ENCODE data around the gene TSPAN1.

Gene TSPAN1

GRCh38 chr1:46173361-46173856, 1.5 kb upstream of the TSPAN1 start:
- H3K36me3 ChIP-seq (ENCODE audit: insufficient read depth, low read length): no peaks in the 10 kb centered on the region
- H3K9me3 ChIP-seq (ENCODE audit: control insufficient read depth, insufficient read depth, low read length): no peaks in the 10 kb centered on the region
- H3K4me1 ChIP-seq (ENCODE audit: insufficient read depth, low read length): peaks cover 23% of the 10 kb centered on the region
- H3K9ac ChIP-seq (ENCODE audit: low read depth, low read length): no peak overlapping the region

DNA sequence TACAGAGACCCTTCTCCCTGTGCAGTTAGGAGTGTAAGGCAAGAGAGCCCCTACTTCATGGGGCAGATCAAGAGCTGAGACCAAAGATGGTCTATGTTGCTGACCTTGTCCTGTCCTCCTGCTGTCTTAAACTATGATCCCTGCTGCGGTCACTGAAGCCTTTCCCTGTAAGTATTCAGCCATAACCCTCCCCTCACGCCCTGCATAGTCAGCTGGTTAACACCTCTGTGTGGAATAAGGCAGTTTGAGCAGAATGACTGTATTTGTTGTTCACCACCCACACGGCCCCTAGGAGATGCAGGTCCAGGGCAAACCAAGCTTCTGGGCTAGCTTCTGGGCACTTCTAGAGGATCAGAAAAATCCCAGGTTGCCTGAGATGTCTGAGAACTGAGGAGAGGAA, 356 bp downstream of the TSPAN1 start:
- H3K4me1 ChIP-seq (ENCODE audit: insufficient read depth, low read length): peaks cover 30% of the 10 kb centered on the region
- no peaks in the 10 kb centered on the region for H3K9me3 ChIP-seq (ENCODE audit: control insufficient read depth, insufficient read depth, low read length)
- H3K9ac ChIP-seq (ENCODE audit: low read depth, low read length): no peak overlapping the region
- no peaks in the 10 kb centered on the region for H3K36me3 ChIP-seq (ENCODE audit: insufficient read depth, low read length)

DNA sequence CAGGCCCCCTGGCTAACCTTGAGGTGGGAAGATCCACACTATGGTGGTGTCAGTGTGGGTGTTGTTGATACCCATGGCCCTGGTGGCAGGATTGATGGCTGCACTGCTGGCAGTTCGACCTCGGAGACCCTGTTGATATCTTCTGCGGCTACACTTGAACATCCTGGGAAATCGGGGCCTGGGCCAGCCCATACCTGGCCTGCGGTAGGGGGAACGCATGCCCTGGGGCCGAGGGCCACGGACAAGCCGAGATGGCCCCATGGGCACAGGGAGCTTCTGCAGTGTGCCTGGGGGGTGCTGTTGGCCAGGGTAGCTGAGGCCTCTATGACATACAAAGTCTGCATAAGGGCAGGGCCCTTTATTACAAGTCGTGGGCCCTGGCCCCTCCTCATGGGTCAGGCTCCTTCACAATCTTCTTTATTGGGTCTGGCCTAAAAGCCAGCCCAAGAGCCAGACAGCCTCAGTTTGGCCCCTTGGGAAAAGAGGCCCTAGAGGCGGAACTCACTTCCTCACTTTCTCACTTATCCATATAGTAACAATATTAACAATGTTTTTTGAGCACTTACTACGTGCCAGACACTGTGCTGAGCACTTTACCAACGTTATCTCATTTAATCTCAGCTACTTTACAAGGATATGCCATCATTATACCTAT, 1.5 kb downstream of the TSPAN1 start, which contains the start of gene P3R3URF:
P3R3URF (minus strand) TSS at position 278 of the 655 bp plus-strand sequence; CDS start at position 261, 17 bp downstream.
- Histone ChIP-seq H3K36me3 (ENCODE audit: insufficient read depth, low read length) (no peaks in the 10 kb centered on the region), H3K9ac (ENCODE audit: low read depth, low read length) (no peak within 1 kb of the TSS), H3K9me3 (ENCODE audit: control insufficient read depth, insufficient read depth, low read length) (no peaks in the 10 kb centered on the region), H3K4me1 (ENCODE audit: insufficient read depth, low read length) (peaks cover 33% of the 10 kb centered on the region)

- H3K9ac ChIP-seq (ENCODE audit: low read depth, low read length): no peak overlapping the region
- no peaks in the 10 kb centered on the region for H3K36me3 ChIP-seq (ENCODE audit: insufficient read depth, low read length)
- H3K4me1 ChIP-seq (ENCODE audit: insufficient read depth, low read length): peaks cover 17% of the 10 kb centered on the region
- H3K9me3 ChIP-seq (ENCODE audit: control insufficient read depth, insufficient read depth, low read length): no peaks in the 10 kb centered on the region
Observed at GRCh38 chr1:46179138-46180081, 4.5 kb downstream of the TSPAN1 start.

- Histone ChIP-seq H3K9me3 (ENCODE audit: control insufficient read depth, insufficient read depth, low read length) (no peaks in the 10 kb centered on the region), H3K36me3 (ENCODE audit: insufficient read depth, low read length) (no peaks in the 10 kb centered on the region), H3K9ac (ENCODE audit: low read depth, low read length) (no peak overlapping the region), H3K4me1 (ENCODE audit: insufficient read depth, low read length) (peaks cover 10% of the 10 kb centered on the region; the same call in 1 of the 2 replicates)
Observed at GRCh38 chr1:46180082-46180616, 5.3 kb downstream of the TSPAN1 start.

DNA sequence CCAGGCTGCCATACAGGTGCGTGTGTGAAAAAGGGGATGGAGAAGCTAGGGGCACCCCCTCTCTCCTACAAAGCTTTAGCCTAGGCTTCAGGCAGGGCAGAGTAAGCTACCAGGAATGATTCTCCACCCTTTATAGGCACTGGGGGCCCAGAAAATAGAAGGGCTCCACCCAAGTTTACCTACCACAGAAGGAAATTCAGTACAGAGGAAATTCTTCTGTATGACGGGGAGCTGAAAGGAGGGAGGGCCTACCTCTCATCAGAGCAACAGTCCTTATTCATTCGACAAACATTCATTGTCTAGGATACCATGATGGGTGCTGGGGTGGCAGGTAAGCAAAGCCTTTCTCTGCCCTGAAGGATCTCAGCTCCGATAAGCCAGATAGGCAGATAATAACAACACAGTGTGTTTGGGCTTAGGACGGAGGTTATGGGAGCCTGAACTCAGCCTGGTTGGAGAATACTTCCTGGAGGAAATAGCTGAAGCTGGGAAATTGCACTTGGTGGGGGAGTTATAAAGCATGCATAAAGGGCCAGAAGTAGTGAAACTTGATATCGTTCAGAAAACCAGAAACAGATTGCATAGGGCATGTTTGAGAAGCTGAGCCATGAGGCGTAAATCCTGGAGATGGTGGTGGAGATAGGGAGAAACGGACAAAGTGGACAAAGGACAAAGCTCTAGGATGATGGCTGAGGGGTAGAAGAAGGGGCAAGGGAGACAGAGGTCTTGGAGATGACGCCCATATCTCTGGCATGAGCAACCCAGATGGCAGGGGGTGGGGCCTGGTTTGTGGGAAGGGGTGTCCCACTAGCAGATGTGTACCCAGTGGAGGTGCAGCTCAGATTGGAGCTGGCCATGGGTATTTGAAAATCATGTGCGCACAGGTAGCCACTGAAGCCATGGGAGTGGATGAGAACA, 6.7 kb downstream of the TSPAN1 start:
- Histone ChIP-seq H3K36me3 (ENCODE audit: insufficient read depth, low read length) (no peaks in the 10 kb centered on the region), H3K4me1 (ENCODE audit: insufficient read depth, low read length) (peaks cover 10% of the 10 kb centered on the region; the same call in 1 of the 2 replicates), H3K9ac (ENCODE audit: low read depth, low read length) (no peak overlapping the region), H3K9me3 (ENCODE audit: control insufficient read depth, insufficient read depth, low read length) (no peaks in the 10 kb centered on the region)

GRCh38 chr1:46183079-46183847, 8.4 kb downstream of the TSPAN1 start:
- Histone ChIP-seq H3K36me3 (ENCODE audit: insufficient read depth, low read length) (no peaks in the 10 kb centered on the region), H3K9me3 (ENCODE audit: control insufficient read depth, insufficient read depth, low read length) (no peaks in the 10 kb centered on the region), H3K9ac (ENCODE audit: low read depth, low read length) (no peak overlapping the region), H3K4me1 (ENCODE audit: insufficient read depth, low read length) (peaks cover 10% of the 10 kb centered on the region; the same call in 1 of the 2 replicates)

DNA sequence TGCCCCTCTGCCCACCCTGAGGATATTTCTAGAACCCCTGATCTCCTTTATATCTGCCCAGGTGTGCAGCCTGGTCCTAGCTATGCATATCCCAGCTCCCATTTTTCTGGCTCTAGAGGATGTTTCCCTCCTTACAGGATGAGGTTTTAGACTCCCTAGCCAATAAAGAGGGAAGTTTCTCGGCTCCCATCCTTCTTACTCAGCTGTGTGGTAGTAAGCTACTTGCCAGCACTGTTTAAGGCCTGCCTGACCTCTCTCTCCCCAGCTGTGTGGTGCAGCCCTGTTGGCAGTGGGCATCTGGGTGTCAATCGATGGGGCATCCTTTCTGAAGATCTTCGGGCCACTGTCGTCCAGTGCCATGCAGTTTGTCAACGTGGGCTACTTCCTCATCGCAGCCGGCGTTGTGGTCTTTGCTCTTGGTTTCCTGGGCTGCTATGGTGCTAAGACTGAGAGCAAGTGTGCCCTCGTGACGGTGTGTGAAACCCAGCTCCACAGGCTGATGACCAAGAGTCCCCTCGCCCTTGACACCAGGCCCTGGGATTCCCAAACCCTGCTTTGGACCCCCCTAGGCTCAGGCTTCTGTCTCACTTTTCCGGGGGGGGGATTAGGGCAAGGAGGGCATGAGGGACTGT, 9.2 kb downstream of the TSPAN1 start:
- Histone ChIP-seq H3K4me1 (ENCODE audit: insufficient read depth, low read length) (peaks cover 10% of the 10 kb centered on the region; the same call in 1 of the 2 replicates), H3K36me3 (ENCODE audit: insufficient read depth, low read length) (no peaks in the 10 kb centered on the region), H3K9ac (ENCODE audit: low read depth, low read length) (no peak overlapping the region), H3K9me3 (ENCODE audit: control insufficient read depth, insufficient read depth, low read length) (no peaks in the 10 kb centered on the region)

DNA sequence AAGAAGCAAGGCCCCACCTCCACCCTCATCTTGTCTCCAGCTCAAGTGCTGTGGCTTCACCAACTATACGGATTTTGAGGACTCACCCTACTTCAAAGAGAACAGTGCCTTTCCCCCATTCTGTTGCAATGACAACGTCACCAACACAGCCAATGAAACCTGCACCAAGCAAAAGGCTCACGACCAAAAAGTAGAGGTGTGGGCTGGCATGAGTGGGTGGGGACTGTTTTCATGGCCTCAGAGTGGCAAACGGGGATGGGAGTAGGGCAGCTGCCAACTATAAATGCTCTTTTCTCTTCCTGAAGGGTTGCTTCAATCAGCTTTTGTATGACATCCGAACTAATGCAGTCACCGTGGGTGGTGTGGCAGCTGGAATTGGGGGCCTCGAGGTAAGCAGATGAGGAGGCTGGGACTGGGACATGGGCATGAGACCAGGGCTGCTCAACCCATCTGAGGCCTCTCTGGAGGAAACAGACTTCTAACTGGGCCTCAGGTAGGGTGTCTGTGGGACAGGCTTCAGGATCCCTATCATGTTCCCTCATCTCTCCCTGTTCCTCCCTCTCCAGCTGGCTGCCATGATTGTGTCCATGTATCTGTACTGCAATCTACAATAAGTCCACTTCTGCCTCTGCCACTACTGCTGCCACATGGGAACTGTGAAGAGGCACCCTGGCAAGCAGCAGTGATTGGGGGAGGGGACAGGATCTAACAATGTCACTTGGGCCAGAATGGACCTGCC, 10.2 kb downstream of the TSPAN1 start:
- Histone ChIP-seq H3K9ac (ENCODE audit: low read depth, low read length) (no peak overlapping the region), H3K4me1 (ENCODE audit: insufficient read depth, low read length) (peaks cover 4% of the 10 kb centered on the region; the same call in 1 of the 2 replicates), H3K36me3 (ENCODE audit: insufficient read depth, low read length) (no peaks in the 10 kb centered on the region), H3K9me3 (ENCODE audit: control insufficient read depth, insufficient read depth, low read length) (no peaks in the 10 kb centered on the region)

DNA sequence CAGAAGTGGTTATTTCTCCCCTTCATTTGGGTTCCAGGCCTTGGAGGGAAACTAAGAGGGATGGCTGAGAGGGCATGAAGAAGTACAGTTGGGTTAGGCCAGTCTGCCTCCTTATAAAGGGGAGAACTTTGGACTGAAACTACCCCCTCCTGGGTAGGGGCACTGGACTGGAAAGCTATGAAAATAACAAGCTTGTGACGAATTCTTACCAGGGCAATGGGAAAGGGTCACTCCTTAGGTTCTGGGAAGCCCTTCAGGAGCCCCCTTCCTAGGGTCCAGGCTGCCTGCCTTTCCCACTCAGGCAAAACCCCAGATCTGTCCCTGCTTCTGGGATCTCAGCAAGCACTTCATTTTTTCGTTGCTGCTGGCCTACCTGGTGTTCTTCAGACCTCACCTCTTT, 11.2 kb downstream of the TSPAN1 start:
- H3K9me3 ChIP-seq (ENCODE audit: control insufficient read depth, insufficient read depth, low read length): no peaks in the 10 kb centered on the region
- H3K4me1 ChIP-seq (ENCODE audit: insufficient read depth, low read length): no peaks in the 10 kb centered on the region; the same call in 1 of the 2 replicates
- no peaks in the 10 kb centered on the region for H3K36me3 ChIP-seq (ENCODE audit: insufficient read depth, low read length)
- H3K9ac ChIP-seq (ENCODE audit: low read depth, low read length): no peak overlapping the region

GRCh38 chr1:46187106-46187869, 12.4 kb downstream of the TSPAN1 start:
- no peaks in the 10 kb centered on the region; the same call in 1 of the 2 replicates for H3K4me1 ChIP-seq (ENCODE audit: insufficient read depth, low read length)
- no peak overlapping the region for H3K9ac ChIP-seq (ENCODE audit: low read depth, low read length)
- H3K9me3 ChIP-seq (ENCODE audit: control insufficient read depth, insufficient read depth, low read length): no peaks in the 10 kb centered on the region
- H3K36me3 ChIP-seq (ENCODE audit: insufficient read depth, low read length): no peaks in the 10 kb centered on the region
